HG03135 (cell line): ENCODE results near the gene NPAS3.
"Not testable (repeated sequence)": the region's sequence is repeated elsewhere in the genome, so short reads cannot be mapped to it uniquely, and the experiment has no call there.

Source experiments
- ATAC-seq: cut with Tn5 transposase; IDR thresholded peaks from one replicate; pipeline ENCODE4 v1.9.1; 2021; ENCODE audit warnings: mild to moderate bottlenecking, moderate library complexity; ENCODE audit not compliant: unreplicated experiment

Gene NPAS3

DNA sequence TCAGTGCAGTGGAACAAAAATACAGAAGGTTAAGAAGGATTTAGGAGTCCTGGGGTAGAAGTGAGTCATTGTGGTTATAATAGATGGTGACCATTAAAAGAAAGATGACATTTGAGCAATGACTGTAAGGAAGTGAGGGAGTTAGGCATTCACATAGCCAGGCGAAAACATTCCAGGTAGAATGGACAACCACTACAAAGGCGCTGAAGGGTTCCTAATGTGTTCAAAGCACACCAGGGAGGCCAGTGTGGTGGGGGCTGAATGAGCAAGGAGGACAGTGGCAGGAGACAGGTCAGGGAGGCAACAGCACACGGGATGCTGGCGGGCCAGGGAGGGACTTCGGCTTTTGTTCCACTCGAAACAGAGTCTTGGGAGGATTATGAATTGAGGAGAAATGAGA is 129.9 kb downstream of the NPAS3 start:
- ATAC-seq = no peak

DNA sequence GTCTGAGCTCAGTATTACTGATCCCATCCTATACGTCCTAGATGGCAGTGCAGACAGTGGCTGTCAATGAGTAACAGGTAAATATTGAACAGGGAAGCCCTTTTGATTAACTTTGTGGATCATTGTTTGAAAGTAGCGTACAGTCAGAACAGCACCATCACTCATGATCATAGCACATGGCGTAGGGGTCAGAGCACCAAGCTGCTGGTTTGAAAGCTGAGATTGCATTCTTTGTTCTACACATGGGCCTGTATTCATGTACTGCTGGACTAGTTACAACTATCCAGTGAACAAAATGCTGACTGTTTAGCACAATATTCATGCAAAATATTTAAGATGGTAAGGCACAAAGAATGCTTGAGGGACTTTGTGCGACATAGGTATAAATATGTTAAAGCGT is 131.8 kb downstream of the NPAS3 start:
- ATAC-seq = no peak

DNA sequence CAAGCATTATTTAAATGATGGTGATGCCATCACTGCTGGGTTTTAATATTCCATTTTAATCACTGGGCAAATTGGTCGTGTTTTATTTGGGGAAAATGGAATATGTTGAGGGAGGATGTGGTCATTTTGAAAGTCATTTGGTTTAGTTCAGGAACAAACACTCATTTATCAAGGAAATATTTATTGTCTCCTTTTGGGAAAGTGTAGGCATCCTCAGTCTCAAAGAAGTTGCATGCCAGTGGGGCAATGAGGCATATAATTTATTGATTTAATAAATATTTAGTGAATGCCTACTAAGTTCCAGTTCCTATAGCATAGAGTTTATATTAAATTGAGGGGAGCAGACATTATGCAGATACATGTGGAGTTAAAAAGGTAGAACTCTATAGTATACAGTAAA is 134.3 kb downstream of the NPAS3 start:
- no peak for ATAC-seq

DNA sequence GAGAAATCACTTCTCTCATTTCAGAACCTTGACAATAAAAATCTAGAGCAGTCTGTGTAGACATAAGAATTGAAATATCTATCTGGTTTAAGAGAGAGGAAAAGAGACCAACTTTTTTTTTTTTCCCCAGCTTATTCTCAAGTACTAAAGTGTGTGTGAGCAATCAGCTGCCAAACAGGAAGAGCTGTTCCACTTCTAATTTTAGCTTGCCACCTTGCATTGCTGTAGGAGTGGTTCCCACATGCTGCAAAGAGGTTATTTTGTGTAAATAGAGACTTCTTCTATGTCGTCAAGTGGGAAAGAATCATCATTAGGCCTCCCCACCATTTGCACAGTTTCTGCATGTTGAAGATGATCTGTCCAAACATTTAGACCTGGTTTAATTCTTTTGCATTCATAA is 142.6 kb downstream of the NPAS3 start:
- no peak for ATAC-seq

DNA sequence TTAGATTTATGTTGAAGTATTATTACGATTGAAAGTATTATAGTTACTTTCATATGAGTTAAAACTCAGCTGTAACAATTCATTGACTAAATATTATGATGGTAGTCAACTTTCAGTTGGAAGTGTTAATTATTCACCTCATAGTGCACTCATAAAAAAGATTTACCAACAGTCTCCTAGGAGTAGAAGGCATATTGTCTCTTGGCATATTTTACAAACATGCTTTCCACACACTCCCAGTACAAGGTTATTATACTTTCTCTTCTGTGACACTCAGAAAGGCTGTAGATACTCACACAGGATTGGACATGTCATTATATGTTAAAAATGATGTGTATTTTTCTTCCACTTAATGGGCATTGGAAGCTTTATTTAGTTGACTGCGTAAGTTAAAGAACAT is 147.1 kb downstream of the NPAS3 start:
- ATAC-seq = no peak

DNA sequence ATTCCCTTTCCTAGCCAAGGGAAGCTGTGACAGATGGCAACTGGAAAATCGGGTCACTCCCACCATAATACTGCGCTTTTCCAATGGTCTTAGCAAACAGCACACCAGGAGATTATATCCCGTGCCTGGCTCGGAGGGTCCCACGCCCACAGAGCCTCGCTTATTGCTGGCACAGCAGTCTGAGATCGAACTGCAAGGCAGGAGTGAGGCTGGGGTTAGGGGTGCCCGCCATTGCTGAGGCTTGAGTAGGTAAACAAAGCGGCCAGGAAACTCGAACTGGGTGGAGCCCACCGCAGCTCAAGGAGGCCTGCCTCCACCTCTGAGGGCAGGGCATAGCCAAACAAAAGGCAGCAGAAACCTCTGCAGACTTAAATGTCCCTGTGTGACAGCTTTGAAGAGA is 149.6 kb downstream of the NPAS3 start:
- not testable (repeated sequence) for ATAC-seq

DNA sequence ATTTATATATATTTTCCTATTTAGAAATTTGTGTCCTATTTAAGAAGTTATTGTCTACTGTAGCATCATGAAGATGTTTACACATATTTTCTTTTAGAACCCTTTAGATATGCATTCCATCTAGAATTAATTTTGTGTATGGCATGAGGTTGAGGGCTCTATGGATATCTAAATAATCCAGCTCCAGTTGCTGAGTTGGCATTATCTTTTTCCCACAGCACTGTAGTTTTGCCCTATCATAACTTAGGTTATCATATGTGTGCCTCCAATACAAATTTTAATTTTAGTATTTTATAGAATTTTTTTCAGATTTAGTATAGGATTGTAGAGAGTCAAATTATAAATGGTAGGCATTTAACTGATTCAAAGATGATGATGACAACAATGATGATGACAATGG is 159.3 kb downstream of the NPAS3 start:
- ATAC-seq = no peak

DNA sequence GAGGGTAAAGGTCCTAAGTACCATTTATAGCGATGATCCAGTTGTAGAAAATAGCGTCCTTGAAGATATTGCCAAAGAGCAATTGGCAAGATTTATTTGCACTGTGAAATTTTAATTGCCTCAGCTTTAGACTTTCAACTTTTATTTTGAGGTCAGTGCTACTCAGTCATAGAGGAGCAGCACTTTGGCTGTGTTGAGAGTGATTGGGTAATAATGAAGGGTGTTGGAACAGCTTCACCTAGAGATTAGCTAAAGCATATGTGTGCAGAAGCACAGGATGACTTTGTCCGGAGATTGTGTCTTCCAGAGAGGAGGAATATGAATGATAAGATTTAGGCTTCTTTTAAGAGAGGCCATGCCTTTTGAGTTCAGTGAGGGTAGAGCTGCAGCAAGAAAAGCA is 164.8 kb downstream of the NPAS3 start:
- ATAC-seq = no peak

DNA sequence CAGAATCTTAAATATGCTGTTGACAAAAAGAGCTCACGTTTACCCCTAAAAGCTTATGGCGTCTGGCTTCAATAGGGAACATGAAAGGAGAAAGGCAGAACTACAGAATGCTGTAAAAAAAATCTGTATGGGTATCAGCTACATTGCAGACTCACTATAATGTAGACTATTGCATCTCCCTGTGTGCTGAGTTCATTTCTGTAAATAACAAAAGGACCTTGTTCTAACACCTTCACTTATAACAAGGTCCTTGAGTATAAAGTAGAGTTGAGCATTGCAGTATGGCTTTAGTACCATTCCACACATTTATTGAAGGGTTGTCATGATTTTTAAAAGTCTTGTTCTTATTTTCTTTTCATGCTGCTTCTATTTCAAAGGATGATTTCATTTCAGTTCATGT is 165.3 kb downstream of the NPAS3 start:
- ATAC-seq = no peak

DNA sequence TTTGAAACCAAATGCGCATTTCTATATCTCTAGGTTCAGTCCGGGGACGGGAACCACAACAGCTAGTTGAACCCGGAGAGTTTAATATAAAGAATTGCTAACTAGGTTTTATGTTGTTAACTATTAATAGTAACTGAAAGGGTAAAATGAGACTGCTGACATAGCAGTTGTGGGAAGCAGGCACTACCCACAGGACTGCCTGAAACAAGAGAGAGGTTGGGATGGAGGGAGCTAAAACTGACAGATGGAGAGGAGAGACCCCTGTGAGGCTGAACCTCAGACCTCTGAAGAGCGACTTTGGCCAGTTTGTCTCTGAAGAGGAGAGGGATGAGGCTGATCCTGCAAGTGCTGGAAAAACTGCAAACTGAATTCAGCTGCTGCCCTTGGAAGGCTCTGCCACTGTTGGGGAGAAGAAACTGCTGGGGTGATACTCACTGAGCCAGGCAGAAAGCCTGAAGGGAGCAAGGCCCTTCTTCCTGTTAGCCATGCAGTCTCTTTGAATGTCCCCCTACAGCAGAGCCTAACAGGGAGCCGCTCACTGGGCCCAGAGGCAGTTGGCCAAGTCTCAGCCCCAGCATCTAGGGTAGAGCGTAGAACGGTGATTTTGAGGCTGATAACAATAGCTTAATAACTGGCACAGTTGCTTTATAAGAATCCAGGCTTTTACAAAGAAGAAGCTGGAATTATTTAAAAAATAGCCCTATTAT is 172.2 kb downstream of the NPAS3 start:
- ATAC-seq = no peak

DNA sequence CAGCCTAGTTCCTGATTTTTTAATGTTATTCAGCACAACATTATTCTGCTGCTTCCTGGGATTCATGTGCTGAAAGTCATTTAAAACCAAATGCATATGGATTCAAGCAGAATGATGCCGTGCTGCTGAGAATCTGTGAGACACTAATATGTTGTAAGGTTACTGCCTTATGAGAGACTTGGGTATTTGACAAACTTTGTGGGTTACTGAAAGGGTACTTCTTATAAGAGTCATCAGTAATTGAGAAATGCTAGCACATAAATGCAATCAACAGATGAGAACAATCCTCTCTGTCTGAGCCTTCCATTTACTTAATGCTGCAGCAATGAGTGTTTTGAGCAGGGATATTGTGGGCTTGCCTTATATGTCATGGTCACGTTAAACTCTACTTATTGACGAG is 175.7 kb downstream of the NPAS3 start:
- ATAC-seq = no peak

DNA sequence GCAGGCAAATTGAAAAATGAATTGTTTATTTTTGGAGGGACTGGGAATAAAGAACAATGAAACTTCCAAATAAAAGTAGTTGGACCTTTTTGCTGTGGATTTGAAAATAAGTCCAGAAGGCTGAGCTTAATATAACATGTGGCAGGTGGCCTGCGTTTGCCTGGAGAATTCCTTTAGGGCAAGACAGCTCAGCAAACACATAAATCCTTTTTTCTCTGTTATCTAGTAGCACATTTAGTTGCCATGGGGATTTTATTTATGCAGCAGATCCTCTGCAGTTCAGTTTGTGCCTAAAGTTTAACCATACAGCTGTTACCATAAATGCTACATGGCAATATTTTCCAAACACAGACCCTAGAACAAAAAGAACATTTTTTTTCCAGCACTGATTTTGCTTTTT is 180.0 kb downstream of the NPAS3 start:
- no peak for ATAC-seq

DNA sequence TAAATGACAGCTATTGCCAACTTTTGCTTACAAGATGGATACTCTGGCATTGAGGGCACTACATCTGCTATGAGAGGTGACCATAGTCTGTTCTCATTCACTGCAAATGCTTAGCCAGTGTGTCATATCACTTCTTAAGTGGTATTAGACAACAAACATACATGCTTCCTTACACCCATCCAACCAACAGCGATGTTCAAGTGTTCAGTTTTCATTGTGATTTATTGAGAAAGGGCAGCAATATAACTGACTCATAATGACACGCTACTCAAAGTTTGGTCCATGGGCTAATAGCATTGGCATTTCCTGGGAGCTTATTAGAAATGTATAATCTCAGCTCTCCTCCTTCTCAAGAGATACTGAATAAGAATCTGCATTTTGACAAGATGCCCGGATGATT is 181.7 kb downstream of the NPAS3 start:
- ATAC-seq = no peak

DNA sequence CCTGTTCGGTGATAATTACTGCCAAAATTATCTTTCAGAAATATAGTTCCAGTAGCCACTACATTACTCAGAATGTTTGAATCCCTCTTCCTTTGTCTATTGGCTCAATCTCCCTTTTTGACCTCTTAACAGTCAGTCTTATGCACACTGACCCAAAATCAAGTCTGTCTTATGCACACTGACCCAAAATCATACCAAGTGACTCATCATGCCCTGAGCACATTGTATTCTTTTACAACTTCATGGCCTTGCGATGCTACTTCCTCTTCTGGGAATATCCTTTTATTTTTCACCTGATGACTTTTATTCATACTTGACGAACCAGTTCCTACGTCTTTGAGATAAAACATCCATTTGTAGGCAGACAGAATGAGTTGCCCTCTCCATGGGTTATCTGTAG is 182.3 kb downstream of the NPAS3 start:
- no peak for ATAC-seq

DNA sequence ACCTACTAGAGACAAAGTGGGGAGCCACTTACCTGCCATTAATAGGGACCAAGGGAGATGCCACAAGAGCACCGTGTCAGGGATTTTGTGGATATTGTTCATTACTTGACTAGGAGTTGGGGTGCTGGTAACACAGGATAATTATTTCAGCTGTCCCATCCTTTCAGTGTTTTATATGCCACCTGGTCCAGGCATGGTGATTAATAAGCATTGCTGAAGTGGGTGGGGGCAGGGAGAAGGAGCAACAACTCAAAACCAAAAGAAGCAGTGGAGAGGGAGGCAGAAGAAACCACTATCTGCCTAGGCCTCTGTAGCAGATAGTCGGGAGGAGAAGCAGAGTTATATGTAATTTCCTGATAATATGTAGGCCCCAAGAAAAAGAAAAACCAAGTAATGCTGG is 184.6 kb downstream of the NPAS3 start:
- ATAC-seq = no peak

DNA sequence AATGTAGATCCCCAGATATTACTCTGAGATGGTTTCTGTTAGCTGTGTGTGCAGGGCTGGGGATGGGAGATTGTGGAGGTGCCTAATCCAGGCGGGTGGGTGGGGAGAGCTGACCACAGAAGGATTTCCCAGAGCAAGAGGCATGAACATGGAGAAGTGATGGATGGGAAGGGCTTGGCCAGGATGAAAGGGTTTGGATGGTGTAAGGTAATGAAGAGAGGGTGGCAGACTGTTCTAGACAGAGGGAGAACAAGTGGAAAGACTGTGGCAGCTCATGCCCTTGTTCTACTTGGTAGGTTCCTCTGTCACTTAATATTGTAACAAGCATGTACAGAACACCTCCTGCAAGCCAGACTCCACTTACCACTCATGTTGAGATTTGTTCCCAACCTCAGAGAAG is 187.8 kb downstream of the NPAS3 start:
- no peak for ATAC-seq

DNA sequence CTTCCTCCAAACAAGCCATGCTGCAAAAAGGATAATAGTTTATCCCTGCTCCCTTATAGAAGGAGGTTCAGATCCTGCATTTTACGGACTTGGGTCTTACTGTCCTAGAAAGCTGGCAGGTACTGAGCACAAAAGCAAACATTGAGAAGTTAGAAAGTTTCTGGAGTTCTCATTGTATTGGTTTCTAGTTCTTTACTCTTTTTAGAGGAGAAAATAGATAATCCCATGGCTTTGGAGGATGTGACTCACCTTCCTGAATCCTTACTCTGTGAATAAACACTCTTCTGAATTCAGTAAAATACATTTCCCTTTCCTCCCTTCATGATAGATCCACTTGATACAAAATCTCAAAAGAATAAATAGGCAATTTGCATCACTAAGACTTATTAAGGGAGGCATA is 188.9 kb downstream of the NPAS3 start:
- ATAC-seq = no peak

DNA sequence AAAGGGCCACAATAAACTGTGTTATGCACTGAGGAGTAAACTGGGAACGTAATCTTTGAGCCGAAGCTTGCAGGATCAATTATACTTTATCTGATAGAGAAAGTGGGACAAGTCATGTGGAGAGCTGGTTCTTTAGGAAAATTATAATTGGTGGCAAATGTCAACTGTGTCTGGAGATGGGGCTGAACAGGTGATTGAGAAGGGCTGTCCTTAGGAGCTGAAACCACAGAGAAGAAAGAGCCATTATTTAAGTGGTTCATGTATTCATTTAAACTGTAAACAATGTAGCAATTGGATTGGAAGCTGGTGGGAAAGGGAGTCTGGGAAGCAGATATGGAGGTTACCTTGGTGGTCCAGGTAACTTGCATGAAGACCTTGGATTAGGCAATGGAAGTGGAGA is 193.1 kb downstream of the NPAS3 start:
- ATAC-seq = no peak

DNA sequence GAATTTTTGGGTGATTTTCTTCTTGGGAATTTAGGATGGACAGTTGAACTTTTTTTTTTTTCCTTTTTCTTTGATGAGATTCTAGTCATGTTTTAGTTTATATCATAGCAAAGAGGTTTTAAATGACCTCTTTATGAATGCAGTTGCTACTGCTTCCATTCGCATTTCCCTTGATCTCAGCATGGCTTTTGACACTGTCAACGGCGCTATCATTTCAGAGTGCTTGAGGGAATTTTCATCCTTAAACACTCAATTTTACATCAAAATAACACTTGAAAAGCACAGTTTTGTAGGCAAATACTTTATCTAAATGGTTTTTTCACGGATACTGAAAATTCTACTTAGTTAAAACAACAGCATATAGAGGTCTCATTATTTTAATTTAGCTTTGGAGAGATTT is 195.5 kb downstream of the NPAS3 start:
- ATAC-seq = no peak

DNA sequence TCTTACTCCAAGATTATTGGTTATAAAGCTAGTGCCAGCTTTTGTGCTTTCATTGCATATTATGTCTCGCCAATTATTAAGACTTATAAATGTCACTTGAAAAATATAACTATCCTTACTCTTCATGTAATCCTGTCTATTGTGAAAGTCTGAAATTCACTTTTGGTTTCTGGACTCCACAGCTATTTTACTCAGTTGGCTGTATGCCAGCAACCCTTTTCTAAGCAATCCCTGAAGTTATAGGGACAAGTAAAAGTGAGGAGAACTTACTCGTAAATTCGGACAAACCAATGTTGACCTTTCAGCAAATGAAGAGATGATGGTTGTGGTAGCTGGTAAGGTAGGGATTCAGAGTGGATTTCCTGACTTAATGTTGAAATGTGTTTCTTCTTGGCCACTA is 196.3 kb downstream of the NPAS3 start:
- ATAC-seq = no peak

DNA sequence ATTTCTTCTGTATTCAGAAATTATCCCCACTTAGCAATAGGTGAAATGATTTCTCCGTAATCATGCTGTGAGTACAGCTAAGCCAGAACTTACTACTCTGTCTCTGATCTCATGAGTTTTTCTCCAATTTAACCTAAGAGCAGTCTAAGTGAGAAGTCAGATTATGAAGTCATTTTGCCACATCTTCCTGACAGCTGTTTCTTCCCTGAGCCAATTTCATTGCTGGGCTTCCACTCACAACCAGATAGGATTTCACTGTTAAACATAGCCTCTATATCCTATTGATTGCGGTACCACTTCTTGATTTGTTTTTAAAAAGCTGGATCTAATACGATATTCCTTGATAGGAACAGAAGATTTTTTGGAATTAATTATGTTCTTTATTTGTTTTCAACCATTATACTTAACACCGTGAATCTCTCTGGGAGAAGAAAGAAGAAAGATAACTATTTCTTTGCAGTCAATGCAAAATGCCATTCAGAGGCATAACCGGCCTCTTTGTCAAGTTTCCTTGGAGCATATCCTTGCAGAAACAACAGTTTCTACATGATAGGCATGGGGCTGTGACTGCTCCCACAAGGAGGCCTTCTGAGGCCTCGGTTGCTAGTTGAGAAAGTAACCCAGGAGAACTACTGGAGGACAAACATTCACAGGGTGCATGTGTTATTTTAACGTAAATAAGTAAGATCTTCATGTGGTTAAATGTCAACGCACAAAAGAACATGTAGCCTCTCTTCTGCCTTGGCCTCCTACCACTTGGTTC is 212.2 kb downstream of the NPAS3 start:
- no peak for ATAC-seq

DNA sequence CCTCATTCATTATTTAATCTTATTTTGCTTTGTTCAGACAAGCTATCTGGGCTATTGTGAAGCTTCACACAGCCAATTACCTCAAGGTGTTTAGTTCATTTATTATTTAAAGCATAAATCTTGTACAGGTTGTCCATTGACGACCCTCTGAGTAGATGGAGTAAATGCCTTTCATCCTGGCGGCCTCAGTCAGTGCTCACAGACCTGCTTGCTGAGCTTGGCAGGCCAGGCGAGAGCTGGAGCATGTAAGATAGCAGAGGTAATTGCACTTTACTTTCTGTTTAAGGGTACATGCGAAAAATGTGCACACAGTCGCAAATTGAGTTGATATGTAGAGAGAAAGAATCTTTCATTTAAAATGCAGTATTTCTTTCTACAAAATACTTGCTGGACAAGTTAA is 224.4 kb downstream of the NPAS3 start:
- no peak for ATAC-seq

DNA sequence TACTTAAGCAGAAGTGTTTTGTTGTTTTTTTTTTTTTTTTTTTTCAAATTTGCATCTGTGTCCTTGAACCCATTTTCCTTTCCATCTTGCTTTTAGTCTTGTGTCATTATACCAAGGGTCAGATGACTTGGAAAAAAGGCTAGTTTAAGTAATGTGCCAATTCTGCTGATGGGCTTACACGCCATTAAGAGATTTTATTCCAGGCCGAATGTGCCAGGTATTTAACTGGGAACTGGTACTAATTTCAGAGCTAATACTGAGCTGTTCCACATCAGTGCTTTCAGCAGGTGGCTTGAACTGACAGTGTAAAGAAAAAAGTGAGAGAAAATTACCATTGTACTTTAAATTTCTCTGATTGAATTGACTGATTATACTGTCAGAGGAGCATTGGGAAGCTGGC is 224.9 kb downstream of the NPAS3 start:
- no peak for ATAC-seq
